Measurements from ENCODE around the gene PPP2R1B.
"Not testable (repeated sequence)": the region's sequence is repeated elsewhere in the genome, so short reads cannot be mapped to it uniquely, and the experiment has no call there.

PPP2R1B gene

DNA sequence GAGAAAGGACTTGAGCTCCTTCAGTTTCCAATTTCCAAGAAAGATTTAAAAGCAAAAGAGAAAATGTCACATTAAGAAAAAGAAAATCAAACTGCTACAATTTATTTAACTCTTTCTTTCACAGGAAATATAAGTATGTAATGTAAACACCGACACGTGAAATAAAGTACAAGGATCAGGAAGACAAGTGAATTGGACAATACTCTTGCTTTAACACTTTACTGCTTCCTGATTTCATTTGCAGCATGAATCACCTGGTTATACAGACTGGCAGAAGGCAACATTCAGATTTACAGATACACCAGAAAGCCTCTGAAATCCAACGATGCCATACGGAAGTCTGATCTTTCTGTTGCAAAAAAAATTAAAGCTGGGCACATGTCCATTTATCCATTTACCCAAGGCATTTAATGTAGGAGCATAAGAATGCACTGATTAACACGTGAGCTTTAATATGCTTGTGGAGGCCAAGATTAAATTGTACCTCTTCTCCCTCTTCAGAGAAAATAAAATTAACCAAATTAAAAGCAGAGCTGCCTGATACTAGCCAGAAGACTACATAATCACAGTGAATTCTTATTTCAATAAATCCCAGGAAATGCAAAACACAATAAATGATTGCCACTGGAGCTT is 16.0 kb upstream of the PPP2R1B start:
- DNase-seq = no peak

DNA sequence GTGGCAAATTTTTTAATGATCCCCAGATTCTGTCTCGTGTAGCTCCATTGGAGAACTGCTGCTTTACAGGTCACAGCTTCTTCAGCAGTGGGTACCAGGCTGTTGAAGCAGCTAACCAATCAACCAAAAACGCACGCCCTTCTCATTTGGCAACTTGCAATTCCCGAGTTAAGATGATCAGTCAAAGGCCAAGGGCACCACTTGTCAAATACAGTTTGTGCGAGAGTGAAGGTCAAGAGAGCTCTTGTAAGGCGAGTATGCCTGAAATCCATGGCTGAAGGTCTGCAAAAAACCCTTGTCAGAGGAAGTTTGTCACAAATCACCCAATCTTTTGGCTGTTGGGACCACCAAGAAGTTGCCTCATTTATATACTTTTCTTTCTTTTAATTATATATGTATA is 12.9 kb upstream of the PPP2R1B start:
- DNase-seq = no peak

DNA sequence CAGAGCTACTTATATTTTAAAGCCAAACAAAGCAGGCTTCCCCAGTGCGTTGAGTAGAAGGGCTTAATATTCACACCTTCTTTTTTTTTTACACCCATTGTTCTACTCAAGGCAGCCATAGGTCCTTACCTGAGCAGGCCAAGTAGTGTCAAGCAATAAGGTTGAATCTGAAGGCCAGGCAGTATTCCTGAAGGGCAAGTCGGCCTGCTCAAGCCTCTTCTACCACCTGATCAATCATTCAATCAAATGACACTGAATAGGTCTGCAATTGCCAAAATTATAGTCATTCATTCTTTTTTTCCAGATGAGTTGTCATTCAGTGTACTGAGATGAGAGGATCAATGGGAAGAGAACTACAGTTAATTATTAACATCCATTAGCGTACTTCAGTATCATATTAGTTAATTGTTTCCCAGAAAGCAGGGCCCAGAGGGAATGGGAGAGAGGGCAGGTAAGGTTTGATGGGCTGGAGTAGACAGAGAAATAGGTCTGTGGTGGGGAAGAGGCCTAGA is 11.9 kb upstream of the PPP2R1B start:
- DNase-seq = no peak

DNA sequence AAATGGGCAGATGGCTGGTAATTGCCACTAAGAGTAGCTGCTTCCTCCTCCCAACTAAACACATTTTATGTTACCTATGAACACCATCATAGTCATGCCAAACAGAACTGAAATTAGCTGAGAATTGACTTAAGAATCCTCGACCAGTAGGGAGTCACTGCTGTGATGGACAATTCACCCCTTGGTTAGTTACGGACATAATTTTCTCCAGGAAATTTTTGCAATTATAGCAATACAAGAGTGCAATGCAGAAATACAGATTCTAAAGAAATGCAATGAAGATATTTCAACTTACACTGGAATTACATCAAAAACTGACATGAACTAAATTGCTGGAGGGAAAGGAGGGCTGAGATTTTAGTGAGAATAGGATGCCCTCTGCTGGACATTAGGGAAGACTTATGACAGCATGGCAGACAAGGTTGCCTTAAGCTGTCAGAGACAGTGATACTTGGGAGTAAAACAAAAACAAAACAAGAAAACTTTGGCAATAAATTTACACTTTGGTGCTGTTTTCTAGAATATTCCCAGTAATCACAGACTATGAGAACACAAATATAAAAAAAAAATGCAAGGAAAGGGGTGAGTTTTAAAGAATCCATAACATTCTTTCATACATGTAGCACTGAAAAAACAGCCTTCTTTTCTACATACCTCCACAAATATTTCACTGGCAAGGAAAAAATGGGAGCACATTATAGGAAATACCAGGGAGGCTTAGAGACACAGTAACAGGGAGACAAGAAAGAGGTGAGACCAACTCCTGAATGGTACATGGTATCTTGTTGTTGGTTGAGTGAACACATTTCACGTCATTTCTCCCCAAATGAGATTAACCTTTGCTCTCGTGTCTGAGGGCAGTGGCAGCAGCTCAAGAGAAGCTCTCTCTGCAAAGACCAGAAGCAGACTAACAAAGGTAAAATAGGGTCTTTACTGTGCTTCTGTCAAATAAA is 11.2 kb upstream of the PPP2R1B start:
- DNase-seq = peak; percentile 34

DNA sequence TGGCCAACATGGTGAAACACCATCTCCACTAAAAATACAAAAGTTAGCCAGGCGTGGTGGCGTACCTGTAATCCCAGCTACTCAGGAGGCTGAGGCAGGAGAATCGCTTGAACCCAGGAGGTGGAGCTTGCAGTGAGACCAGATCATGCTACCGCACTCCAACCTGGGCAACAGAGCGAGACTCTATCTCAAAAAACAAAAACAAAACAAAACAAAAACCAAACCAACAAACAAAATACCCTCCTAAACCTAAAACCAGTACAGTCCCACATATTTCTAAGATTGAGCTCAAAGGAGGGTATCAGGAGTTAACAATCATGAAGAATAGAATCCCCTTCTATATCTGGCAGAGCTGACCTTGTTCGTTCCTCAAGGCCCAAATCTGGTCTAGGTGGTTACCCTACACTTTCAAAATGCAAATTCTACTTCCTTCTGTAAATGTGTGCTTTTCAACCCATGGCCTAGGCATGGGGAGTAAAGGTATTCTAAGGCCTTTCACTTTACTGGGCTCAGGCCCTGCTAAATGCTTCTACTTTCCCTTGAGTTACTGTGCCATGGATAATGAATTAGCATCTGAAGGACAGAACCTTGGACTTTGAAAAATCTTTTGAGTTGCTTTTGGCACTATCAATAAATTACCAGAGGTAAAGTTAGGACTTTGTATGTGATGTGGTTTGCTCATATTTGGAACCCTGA is 10.4 kb upstream of the PPP2R1B start:
- no peak for DNase-seq

DNA sequence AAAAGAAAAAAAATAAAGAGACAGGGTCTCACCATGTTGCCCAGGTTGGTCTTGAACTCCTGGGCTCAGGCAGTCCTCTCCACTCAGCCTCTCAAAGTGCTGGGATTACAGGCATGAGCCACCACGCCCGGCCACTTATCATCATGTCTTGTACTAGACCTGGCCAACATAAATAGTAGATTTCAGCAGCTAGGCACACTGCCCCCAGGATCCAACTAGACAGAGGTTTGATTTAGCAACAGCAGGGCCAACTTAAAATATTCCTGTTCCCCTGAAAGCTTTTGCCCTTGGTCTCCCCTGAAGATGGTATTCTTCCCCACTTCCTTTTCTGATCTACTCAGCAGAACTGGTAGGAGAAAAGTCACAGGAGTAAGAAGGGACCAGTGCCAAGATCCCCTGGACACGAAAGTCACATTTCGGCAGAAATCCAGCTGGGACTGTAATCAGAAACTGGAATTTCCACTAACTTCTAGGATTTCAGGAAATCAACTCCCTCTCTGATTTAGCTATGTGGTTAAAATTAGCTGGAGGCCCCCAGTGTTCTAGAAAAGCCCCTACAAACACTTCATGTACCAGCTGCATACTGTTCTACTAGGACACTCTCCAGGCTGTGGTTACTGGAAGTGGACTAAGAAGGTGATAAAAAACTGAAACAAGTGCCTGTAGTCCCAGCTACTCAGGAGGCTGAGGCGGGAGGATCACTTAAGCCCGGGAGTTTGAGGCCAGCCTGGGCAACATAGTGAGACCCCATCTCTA is 8.9 kb upstream of the PPP2R1B start:
- DNase-seq = peak; percentile 52

DNA sequence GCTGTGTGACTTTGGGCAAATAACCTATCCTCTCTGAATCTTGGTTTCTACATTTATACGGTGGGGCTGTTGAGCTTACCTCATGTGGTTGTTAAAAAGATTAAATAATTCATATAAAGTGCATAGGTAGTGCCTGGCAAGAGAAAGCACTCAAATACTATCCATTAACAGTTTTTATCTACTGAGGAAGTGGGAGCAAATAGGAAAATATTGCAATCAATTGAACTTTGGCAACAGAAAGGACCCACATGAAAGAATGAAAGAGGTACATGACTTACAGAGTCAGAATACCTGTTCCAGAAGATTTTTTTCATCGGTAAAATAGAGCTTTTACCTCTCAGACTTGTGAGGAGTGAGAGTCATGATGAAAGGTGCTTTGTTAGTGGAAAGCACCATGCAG is 6.3 kb upstream of the PPP2R1B start:
- DNase-seq = no peak

DNA sequence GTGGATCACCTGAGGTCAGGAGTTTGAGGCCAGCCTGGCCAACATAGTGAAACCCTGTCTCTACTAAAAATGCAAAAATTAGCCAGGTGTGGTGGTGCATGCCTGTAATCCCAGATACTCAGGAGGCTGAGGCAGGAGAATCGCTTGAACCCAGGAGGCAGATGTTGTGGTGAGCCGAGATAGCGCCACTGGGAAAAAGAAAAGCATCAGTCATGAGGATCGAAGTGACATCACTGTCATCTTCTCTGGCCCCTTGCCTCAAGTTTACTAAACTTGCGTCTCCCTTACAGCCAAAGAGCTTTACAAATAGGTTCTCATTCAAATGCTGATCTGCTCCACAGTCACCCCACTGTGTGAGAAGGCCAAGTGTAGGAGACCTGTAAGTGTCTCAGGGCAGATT is 5.0 kb upstream of the PPP2R1B start:
- DNase-seq = not testable (repeated sequence)

DNA sequence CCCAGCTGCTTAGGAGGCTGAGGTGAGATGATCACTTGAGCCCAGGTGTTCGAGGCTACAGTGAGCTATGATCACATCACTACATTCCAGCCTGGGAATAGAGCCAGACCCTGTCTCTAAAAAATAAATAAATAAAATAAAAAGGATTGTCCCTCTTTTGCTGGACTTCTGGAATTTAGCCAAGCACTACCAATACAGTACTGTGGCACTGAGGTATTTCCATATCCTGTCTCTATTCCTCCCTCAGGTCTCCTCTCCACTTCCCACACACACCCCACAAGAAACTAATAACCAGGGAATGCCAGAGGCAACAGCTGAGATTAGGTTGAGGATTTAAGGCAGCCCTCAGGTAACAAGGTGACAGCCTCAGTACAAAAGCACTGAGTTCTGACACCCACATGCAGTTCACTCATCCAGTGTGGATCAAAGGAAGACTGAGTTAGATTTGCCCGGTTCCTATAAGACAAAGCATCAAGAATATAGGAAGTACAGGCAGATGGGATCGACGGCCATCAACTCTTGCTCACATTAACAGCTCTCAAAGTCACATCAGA is 4.5 kb upstream of the PPP2R1B start:
- no peak for DNase-seq

DNA sequence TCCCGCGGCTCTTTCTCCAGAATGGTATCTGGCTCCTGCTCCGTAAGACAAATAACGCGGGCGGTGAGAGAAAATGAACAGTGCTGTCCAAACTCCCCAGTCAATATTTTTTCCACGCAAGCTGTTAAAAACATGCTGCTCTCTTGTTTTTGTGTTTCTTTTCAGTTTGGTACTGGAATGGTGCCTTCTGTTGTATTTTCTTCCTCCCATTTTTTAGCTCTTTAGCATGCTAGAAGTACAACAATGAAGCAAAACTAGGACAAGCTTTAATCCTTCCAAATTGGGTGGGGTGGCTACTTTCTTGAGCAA is 599 bp upstream of the PPP2R1B start:
- no peak for DNase-seq

DNA sequence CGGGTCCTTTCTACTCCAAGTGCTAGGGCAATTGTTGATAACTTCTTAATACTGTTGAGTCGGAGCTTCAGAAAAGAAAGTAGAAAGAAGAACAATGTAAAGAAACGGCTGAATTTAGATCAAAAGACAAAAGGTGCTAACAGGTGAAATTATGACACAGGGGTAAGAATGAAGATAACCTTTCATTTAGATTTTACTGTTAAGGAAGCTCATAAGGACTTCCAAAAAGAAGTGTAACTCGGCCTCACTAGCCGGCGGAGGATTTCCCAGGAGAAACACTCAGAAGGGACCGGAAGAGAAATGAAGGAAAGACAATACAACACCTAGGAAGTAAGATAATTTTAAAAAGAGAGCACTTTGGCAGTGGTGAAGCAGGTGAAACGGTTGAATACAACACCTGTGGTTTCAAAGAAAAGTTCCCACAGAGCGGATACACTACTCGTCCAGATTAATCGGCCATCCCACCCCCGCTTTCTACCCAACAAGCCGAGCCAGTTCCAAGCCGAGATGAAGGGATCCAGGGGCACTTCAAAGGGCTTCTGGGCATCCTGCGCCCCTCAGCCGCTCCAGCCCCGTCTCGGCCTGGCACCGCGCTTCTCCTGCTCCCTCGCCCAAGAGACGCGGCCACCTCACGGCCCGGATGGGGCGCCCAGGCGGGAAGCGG is 737 bp downstream of the PPP2R1B start:
- no peak for DNase-seq

DNA sequence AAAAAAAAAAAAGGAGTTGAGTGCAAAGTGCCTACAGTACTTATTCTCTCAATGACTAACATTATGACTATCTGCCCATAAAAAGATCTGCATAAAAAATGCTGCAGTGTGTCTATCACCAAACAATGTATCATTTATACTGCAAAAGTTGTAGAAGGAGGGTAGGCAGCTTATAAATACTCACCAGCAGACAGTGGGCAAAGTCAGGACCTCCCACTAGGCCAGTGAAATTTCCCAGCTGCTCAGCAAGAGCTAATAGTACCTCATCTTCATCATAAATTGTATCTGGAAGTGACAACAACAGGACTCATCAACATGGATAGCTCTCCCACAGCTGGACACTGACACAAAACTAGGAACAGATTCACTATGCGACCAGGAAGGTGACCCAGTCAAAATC is 1.6 kb downstream of the PPP2R1B start:
- no peak for DNase-seq

DNA sequence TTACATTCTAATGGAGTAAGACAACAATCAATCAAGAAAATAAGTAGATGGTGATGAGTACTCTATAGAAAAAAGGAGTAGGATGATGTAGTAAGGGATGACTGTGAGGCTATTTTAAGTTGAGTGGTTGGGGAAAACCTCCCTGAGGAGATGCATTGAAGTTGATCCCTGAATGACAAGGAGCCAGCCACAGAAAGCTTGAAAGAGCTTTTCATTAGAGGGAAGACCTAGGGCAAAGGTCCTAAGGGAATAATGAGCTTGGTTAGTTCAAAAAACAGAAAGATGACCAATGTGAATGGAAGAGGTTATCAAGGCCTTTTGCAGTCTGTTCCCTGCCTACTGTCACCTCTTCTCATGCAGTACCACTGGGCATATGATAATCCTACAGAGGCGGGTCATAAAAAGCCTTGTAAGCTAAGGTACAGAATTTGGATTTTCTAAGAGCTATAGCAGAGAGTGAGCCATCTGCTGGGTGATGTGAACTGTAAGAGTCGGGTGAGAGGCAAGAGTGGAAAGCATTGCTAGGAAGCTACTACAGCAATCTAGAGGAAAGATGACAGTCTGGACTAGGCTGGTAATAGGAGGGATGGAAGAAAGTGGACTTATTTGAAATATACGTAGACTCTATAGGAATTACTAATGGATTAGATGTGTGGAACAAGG is 3.1 kb downstream of the PPP2R1B start:
- DNase-seq = no peak

DNA sequence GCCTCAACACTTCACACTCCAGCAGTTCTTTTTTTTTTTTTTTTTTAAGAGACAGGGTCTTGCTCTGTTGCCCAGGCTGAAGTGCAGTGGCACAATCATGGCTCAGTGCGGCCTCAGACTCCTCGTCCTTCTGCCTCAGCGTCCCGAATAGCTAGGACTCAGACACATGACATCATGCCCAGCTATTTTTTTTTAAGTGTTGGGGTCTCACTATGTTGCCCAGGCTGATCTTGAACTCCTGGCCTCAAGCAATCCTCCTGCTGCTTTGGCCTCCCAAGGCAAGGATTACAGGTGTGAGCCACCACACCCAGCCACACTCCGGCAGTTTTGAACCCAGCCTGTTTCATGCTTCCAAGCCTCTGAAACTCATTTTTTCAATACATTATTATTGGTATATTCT is 3.7 kb downstream of the PPP2R1B start:
- no peak for DNase-seq

DNA sequence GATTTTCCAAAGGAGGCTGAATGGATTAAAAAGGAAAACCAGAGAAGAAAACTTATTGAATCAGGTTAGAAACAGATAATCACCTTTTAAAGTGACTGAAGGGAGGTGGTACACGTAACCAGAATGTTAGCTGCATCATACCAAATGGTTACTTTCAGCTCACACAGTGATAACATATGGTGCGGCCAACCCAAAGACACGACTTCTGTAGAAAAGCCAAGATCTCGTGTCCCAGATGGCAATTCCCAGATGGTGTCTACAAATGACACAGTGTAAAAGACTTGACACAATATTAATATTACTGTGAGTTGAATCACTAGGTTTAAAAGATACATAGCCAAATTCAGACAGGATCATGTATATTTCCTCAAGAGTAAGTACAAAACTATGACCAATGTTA is 5.2 kb downstream of the PPP2R1B start:
- no peak for DNase-seq

DNA sequence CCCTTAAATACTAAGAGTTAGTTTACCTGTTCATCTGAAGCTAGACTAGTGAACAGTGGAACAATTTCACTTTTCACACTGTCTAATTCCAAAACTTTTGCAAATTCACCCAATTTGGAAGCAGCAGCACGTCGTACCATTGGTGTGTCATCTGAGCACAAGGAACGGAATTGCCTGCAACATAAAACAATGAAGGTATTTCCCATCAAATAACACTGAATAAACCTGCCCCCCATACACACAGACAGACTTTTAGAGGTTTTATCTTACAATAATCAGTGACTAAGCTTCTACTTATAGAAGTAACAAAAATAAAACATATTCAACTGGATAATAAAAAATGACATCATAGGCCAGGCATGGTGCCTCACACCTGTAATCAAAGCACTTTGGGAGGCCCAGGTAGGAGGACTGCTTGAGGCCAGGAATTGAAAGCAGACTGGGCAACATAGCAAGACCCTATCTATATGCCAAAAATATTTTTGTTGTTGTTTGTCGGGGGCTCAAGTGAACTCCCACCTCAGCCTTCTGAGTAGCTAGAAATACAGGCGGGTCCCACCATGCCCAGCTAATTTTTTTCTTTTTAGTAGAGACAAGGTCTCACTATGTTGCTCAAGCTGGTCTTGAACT is 6.3 kb downstream of the PPP2R1B start:
- DNase-seq = no peak

DNA sequence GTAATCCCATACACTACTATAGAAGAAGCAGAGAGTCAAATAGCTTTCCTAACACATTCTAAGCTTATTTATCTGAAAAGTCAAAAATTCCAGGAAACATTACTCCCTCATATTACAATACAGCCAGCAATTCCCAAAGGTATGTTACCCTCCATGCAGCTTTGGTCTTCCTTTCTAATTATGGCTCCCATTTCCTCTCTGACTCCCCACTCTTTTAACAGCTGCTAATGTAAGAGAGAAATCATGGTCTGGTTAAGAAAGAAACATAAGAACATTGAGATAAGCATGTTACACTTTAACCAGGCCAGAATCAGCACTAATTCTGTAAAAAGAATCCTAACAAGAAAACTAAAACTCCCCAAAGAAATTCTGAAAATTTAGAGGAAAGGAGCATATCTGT is 6.8 kb downstream of the PPP2R1B start:
- DNase-seq = no peak

DNA sequence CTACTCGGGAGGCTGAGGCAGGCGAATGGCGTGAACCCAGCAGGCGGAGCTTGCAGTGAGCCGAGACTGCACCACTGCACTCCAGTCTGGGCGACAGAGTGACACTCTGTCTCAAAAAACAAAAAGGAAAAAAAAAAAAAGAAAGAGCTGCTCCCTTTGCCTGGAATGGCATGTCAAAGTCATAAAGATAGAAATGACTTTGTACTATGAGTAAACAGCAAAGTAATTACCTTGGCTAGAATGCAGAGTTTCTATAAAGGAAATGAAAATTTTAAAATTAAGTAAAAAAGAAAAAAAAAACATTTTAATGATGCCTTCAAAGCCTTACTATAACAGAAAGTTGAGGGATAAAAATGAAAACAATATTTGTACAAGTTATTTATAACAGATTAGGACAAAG is 10.1 kb downstream of the PPP2R1B start:
- no peak for DNase-seq

DNA sequence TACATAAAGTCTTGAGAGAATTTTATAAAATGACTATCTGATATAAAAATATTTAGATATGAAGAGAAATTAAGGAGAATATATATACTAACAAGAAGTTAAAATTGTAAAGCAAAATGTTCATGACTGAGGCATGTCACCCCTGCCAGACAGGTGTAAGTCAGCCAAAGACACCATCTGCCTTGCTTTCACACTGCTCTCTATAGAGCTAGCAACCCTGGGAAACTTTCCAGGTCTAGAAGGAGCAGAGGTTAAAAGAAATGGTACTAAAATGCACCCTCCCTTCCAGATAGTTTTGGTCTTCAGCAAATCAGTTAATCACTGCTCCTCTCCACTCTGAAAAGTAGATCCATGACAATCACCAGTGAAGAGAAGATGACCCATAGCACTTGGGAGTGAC is 16.5 kb downstream of the PPP2R1B start:
- no peak for DNase-seq

DNA sequence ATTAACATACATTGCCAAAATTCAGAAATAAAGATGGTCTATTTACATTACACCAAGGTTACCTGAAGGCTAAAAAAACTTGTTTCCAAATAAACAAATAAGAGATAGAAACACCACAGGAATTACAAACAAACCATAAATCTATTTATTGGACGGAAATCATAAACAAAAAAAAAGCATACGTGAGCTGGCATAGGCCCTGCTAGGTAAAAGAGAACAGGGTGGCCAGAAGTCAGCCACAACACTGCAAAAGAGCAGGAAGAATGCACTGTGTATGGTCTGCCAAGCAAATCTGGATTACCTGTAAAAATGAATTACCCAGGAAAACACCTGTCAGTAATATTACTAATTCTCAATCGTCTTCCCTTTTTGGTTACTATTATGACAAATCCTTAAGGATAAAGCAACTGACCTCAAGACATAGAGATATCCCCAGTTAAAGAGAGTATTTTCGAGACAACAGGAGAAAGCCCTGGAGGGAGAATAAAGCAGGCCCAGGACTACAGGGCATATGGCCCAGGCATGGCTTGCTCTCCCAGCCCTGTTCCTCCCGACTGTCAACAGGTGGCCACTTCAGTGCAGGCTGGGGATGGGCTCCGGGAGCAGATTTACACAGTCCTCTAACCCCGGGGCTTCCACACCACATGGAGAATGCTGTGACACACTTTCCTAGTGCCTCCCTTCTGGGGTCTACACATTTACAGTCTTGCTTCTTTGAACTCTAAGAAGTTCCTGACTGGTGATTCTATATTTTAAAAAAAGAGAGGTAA is 18.0 kb downstream of the PPP2R1B start:
- DNase-seq = no peak
